Thyroid gland (tissue), 4 donors: ENCODE results near the gene DBF4B.
A peak's percentile ranks its signal among the peaks of the same experiment; 100 is the strongest.

Source experiments
- POLR2A ChIP-seq, 2 donors: fragments of 450-650 bp; IDR thresholded peaks; one replicate each; pipeline ENCODE4 v1.6.1; 2017; ENCODE audit warnings: antibody characterized with exemption in 2 of 2, mild to moderate bottlenecking in 2 of 2, moderate library complexity in 1 of 2
- TF ChIP-seq, protein P1 (sequence below), 6 experiments: fragments of 200-600 bp in 3 of 6; fragments of 450-650 bp in 3 of 6; sonication (generic) in 3 of 6; IDR thresholded peaks; one replicate each; pipeline ENCODE4 v1.5.1; 2016 to 2019; ENCODE audit warnings: antibody characterized with exemption in 6 of 6, mild to moderate bottlenecking in 2 of 6, inconsistent platforms in 1 of 6, moderate library complexity in 1 of 6

DNA sequence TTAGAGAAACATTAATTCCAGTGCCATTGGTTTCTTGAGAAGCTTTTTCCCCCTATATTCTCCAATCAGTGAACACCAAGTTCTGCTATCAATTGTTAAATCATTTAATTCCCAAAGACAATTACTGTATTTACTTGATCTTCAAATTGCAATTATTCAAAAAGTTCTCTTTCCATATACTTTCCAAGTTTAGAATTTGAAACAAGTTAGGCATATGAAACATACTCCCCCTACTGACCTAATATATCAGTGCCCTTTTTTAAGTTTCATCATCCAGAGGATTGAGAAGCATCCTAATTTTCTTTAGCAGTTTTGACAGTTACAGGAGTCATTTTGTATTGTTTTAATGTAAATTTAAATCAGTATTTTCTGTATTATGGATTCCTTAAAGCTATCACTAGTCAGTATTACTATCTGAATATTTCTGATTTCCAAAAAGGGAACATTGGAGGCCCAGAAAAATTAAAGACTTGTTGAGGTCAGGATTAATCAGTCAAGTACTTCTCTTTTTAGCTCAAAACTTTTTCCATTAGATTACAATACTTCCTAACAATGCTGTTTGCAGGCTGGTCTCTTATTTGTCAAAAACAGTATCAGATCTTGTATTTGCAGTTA lies 35.9 kb upstream of the DBF4B start:
- TF ChIP-seq, protein P1, sequence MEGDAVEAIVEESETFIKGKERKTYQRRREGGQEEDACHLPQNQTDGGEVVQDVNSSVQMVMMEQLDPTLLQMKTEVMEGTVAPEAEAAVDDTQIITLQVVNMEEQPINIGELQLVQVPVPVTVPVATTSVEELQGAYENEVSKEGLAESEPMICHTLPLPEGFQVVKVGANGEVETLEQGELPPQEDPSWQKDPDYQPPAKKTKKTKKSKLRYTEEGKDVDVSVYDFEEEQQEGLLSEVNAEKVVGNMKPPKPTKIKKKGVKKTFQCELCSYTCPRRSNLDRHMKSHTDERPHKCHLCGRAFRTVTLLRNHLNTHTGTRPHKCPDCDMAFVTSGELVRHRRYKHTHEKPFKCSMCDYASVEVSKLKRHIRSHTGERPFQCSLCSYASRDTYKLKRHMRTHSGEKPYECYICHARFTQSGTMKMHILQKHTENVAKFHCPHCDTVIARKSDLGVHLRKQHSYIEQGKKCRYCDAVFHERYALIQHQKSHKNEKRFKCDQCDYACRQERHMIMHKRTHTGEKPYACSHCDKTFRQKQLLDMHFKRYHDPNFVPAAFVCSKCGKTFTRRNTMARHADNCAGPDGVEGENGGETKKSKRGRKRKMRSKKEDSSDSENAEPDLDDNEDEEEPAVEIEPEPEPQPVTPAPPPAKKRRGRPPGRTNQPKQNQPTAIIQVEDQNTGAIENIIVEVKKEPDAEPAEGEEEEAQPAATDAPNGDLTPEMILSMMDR (IDR thresholded peaks at IDR 0.05): peak in 3 of 6 experiments; percentile 40 to 52 (median 45)
- no peak for TF ChIP-seq POLR2A (IDR thresholded peaks at IDR 0.05)
